HG03097 (cell line): ENCODE data around the gene TSPAN5.
"Not testable (repeated sequence)": the region's sequence is repeated elsewhere in the genome, so short reads cannot be mapped to it uniquely, and the experiment has no call there.

Experiments
- ATAC-seq: cut with Tn5 transposase; IDR thresholded peaks from one replicate; pipeline ENCODE4 v1.9.1; 2021; ENCODE audit not compliant: unreplicated experiment, low FRiP score

Gene TSPAN5

DNA sequence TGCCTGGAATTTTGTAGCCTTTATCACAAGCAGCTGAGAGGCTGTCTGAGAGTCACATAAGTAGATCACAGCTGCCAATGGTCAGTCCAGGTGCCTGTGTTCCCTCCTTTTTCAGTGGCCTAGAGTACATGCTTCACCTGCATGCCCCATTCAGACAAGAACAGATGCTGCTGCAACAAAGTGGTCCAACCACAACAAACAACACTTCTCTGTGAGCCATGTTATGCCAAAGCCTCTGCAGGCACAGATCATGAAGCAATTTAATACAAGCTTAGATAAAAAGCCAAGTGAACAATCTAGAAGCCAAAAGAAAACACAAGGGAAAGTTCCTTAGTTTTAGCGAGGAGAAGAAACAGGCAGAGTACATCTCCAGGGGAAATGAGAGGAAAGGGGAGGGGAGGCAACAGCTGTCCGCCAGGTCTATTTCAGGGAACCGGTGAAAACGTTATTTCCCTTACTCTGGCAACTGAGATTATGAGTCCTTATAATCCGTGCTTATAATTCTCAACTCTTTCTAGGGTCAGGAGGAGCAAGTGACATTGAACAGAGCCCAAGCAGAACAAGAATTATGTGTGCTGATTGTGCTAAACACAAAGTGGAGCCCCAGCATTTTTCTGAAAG is 92.6 kb downstream of the TSPAN5 start:
- no peak for ATAC-seq

DNA sequence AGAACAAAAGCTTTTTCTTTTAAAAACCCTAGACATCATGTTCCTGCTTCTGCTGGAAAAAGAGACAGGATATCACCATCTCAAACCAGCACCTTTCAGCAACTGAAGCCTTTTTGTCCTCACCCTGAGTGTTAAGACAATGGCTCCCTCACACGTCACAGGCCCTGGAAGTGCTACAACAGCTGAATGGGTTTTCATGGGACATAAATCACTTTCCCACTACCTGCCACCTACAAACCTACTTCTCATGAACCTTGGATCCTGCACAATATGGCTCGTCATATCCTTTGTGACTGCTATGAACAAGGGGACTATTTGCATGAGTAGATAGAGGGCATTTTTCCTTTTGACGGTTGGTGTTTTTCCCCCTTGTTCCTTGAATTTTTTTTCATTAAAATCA is 93.6 kb downstream of the TSPAN5 start:
- ATAC-seq: no peak

DNA sequence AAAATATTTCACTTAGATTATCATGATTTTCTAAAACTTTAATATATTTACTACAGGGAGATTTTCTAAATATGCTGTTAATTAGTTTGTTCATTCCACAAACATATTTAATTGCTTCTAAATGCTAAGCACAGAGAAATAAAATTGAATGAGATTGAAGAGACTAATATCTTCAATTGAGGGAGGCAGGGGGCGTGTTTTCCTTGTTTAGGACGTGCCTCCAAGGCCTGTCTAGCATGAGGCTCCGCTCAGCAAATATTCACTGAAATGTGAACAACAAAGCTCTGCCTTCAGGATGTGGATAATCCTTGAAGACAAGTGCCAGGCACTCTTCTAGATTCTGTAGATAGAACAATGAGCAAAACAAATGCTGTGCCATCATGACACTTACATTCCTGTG is 98.1 kb downstream of the TSPAN5 start:
- ATAC-seq: no peak

DNA sequence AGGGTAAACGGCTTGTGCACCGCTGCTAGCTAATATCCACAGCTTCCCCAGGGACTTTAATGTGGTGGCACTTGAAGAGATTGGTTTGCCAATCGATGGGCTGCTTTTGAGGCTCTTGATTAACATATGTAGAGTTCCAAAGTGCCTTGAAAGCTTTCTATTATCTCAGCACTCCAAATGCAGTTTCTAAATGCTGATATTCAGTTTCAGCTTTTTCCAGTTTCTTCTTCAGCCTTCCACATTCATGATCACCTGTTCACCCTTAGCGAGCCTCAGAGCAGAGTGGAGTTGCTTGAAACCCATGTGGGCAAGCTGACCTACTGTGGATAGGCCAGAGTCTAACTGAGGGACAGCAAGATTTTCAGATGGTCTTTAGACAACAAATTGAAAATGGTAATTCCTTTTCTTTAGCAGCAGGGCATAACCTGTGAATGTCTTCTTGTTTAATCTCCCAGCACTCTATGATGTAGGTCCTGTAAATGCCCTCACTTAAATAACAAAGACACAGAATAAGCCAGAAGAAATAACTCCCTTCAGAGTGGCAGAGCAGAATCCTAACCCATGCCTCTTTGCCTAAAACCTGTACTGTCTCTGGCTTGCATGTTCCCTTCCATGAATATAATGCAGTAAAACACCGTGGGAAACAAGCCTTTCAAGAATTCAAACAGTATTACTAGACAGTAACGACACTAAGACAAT is 99.8 kb downstream of the TSPAN5 start:
- no peak for ATAC-seq

DNA sequence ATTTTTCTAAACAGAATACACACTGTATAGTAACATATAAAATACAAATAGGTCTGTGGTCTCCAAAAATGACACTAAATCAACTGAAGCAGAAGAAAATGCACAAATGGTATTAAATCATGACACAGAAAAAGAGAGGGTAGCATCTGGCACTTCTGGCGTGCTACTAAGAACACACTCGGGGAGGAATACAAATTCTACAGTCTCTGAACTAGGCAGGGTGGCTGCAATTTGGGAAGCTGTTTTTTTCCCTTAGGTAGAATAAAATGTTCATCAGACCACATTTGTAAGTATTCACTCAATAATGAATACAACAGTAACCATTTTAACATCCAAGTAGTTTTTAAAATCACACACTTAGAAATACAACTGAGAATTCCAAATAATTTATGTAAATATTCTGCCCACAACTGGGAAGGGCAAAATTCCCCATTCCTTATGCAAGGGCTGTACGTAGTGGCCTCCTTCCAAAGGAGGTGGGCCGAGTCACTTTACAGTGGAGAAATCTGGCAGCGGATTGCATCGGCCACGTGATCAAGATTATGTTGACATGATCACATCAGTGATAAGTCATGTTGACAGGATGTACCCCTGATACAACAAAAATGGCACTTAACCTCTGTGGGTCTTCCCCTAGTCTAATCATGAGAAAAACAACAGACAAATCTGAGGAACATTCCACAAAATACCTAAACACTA is 101.1 kb downstream of the TSPAN5 start:
- no peak for ATAC-seq

DNA sequence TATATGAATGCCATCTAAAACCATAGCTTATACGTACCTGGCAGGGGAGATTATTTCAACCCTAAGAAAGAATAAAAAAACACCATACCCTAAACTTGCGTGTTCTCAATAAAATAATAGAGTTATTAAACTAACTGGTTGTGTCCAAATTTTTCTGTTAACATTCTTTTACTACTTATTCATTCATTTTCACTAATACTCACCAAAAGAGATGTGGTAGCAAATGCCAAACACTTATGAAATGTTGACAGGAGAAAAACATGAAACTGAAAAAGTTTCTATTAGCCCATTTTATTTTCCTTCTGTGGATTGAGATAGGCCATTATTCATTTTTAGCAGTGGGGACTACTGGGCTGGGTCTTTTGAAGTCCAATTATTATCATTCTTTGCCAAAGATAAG is 102.0 kb downstream of the TSPAN5 start:
- no peak for ATAC-seq

DNA sequence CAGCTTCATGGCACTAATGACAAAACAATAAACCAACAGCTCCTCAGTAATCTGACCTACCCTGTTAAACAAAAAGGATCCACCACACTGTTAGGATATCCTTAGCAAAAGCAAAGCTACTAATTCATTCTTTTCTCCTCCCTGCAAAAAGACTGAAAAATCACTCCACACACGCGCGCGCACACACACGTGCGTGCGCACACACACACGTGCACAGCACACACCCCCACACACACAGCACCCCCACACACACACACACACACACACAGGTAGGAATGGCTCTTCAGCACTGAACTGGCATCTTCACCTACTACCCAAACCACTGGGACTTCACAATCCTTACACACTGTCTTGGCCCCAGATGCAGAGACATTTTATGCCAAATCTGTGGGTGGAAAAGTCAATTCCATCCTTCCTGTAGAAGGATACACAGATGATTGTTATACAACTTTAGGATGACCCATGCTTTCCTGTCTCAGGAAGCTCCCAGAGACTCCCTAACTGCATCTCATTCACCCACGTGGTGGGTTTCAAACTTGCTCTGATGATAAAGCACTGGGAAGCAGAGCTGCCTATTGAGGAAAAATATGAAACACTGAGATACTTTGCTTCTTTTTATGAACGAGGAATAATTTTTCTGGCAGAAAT is 102.5 kb downstream of the TSPAN5 start:
- ATAC-seq: no peak

DNA sequence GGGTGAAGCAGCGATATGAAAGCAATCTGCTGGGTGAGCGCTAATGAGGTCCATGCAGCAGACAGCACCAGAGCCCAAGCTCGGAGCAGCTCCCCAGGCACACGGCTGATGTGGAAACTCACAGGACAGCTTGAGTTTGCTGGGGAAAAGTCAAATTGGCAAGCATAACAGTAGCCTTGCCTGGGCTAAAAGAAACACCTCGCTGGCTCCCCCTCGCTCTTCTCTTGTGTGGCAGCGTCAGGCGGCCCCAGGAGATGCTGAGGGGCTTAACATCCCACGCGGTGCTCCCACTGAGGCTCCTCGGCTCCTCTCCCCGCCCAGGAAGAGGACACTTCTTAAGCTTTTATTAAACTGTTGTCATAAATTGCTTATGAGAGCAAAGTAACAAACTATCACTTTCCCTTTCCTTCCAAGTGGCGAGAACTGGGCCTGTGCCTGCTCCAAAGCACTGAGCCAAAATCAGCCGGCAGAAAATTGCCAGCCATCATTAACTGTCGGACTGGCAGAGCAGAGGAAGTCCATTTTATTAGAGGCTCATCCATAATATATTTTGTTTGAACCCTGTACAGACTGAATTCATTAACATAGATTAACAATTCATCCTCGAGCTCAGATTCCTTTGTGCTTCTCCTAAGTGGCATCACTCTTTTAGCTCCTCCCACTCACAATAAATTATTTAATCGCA is 111.4 kb downstream of the TSPAN5 start:
- ATAC-seq: no peak

DNA sequence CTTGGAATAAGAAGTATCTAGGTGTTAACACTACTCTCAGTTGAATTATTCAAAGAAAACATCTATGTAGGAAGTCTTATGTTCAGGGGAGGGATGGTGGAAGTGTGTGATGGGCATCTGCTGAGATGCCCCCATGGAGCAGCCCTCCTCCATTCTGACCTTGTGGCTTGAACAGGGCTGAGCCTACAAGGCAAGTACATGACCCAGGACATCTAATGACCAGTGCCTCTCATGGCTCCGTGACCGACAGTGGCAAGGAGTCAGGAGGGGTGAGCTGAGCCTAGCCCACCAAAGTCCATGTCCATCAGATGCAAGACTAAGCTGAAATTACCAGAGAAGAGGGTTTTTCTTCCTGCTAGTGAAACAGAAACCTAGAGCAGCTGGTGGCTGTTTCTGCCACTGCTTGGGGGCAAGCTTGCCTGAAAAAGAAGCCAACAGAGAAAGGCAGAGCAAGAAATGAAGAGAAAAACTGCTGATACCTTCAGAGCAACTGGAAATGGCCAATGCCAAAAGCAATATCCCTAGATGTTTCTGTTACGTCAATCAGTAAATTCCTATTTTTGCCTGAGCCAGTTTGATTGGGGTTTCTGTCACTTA is 113.5 kb downstream of the TSPAN5 start:
- ATAC-seq: no peak

DNA sequence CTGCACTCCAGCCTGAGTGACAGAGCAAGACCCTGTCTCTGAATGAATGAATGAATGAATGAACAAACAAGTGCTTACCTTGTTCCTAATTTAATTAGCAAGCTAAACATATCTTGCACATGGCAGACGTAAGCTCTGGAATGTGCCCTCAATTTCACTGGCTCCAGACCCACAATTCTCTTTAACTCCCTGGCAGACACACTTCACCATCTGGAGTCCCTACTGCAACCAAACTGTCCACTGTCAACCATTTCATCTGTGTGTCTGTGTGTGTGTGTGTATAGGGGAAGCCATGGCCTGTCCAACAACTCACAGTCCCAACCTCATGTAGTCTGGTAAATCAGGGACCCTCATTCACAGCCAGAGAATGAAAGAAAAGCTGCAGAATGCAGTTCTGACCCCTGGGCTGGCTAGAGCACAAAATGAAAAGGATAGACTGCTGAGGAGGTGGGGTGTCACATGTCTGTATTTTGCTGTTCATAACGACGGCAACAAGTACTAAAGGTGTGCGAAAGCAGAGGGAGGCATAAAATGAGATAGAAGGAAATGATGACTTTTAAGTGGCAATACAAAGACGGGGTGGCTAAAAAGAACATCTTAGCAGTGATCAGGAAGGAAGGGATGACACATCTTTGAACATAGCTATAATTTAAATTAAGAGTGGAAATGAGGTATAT is 114.1 kb downstream of the TSPAN5 start:
- no peak for ATAC-seq

DNA sequence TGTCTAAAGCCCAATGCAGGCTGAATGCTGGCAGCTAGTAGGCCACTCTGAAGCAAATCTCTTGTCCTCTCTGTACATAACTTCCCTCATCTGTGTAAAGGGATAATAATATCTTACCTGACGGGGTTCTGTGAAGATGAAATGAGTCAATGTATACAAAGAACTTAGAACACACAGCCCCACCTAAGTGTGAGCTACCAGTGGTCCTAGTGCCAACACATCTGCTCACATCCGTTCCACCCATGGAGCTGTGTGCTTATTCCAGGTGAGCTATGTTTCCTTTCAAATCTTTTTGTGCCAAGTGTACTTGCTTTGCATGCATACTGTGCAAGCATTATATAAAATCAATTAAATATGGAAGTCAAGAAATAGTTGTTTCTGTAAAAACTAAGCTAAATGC is 116.4 kb downstream of the TSPAN5 start:
- no peak for ATAC-seq

DNA sequence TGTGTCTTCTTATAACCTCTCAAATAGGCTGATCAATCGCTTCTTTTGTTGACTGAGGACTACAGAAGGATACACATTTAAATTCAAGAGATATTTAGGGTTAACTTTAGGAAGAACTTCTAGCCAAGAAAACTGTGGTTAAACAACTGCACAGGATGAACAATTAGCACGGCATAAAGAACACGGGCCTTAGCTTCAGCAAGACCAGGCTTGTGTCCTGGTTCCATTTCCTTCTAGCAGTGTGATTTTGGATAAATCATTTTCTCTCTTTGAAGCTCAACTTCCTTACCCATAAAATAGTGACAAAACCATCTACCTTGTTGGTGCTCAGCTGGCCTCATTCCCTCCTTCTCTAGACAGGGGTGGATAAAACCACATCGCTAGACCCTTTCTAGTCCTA is 117.6 kb downstream of the TSPAN5 start:
- ATAC-seq: no peak

DNA sequence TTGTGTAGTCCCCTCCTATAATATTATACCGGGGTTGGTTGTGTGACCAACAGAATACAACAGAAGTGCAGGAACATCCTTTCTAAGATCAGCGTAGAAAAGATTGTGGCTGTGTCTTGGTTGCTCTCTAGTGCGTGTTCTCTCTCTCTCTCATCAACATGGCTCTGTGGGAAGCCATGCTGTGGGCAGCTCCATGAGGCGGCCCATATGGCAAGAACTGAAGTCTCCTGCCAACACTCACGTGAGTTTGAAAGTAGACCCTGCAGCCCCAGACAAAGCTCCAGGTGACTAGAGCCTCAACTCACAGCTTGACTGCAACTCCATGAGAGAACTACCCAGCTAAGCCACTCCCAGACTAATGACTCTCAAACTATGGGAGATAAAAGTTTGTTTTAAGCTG is 118.7 kb downstream of the TSPAN5 start:
- ATAC-seq: no peak

DNA sequence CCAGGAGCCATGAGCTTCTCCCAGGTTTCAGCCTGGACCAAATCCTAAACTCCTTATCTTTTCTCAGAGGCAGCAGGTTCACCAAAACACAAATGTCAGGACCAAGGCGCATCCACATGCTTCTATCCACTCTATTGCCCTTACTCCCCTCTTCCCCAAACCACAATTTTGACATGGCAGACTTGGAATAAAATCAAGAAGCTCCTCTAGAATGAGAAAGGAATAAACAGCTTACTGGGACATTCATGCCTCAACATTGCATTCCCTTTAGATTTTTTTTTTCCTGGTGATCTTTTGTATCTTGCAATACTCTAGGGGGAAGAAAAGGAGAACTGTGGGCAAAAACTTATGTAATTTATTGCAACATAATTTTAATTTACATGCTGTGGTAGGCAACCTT is 119.1 kb downstream of the TSPAN5 start:
- ATAC-seq: no peak

DNA sequence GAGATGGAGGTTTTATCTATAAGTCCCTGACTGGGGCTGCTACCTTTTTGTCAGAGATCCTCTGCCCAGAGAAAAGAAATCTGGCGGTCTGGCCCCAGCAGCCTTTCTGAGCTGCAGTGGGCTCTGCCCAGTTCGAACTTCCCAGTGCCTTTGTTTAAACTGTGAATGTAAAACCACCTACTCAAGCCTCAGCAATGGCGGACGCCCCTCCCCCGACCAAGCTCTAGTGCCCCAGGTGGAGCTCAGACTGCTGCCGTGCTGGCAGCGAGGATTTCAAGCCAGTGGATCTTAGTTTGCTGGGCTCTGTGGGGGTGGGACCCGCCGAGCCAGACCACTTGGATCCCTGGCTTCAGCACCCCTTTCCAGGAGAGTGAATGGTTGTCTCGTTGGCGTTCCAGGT is 121.8 kb downstream of the TSPAN5 start:
- ATAC-seq: no peak

DNA sequence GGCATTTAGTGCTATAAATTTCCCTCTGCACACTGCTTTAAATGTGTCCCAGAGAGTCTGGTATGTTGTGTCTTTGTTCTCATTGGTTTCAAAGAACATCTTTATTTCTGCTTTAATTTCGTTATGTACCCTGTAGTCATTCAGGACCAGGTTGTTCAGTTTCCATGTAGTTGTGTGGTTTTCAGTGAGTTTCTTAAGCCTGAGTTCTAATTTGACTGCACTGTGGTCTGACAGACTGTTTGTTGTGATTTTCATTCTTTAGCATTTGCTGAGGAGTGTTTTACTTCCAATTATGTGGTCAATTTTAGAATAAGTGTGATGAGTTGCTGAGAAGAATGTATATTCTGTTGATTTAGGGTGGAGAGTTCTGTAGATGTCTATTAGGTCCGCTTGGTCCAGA is 124.3 kb downstream of the TSPAN5 start:
- ATAC-seq: not testable (repeated sequence)

DNA sequence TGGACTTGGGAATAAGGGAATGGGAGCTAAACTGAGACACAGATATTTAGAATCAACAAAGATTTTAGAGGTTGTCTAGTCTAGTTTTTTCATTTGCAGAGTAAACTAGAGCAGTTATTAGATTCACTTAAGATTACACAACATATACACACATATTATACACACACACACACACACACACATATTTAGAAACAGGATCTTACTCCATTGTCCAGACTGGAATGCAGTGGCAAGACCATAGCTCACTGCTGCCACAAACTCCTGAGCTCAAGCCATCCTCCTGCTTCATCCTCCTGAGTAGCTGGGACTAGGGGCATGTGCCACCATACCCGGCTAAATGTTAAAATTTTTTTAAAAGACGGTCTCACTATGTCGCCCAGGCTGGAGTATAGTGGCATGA is 127.8 kb downstream of the TSPAN5 start:
- no peak for ATAC-seq

DNA sequence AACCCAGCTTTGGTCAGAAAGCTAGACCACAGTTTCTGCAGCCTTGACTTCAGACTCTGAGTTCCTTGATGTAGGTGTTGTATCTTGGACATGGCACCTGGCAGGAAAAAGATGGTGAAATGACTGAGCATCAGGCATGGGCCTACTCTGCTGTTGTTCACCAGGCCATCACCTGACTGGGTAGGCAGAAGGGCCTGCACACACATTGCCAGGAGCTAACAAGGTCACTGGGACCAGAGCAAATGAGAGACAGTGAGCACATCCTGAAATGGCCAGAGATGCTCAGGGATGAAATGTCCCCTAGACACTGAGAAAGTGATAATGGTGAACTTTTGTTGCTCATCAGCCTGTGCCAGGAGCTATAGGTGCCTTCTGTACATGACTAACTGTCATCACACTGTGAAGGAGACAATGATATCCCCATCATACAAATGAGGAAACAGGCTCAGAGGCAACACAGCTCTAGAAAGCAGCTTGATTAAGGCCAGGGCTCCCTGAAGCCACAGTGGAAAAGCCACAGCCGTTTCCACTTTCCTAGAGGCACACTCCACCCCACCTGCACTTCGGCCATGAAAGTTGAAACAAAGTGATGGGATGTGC is 128.3 kb downstream of the TSPAN5 start:
- no peak for ATAC-seq

DNA sequence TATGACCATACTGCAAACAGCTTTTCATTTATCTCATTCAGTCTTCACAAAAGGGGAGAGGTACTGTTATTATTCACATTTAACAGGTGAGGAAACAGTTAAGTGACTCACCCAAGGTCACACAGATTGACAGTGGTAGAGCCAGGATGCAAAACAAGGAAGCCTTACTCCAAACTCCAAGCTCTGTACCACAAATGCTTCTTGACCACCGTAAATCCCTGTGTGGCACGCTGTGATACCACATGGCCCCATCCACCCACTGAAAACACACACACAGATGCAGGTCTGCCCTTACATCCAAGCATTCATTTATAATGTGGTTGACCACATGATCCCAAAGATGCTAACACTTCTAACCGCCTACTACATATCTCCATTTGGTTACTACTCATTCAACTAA is 129.5 kb downstream of the TSPAN5 start:
- no peak for ATAC-seq
